GF-D8 (cell line): Measurements from ENCODE around the gene TRPV2.
"Not testable (repeated sequence)": the region's sequence is repeated elsewhere in the genome, so short reads cannot be mapped to it uniquely, and the experiment has no call there.

Experiments used
- DNase-seq: peaks from one replicate; lab custom pipeline; 2025; lab: John Stamatoyannopoulos, UW

Gene TRPV2

GRCh38 chr17:16438173-16438556, 22.8 kb downstream of the TRPV2 start:
- no peak for DNase-seq

- DNase-seq, result peak; percentile 92
Observed at GRCh38 chr17:16438557-16439302, 23.4 kb downstream of the TRPV2 start.

GRCh38 chr17:16439303-16439791, 24.0 kb downstream of the TRPV2 start:
- no peak for DNase-seq

GRCh38 chr17:16439811-16440351, 24.5 kb downstream of the TRPV2 start:
- peak; percentile 46 for DNase-seq

- not testable (repeated sequence) for DNase-seq
Observed at GRCh38 chr17:16440354-16440753, 25.0 kb downstream of the TRPV2 start.

- no peak for DNase-seq
Observed at GRCh38 chr17:16440901-16441629, 25.7 kb downstream of the TRPV2 start.

GRCh38 chr17:16442141-16442540, 26.8 kb downstream of the TRPV2 start:
- DNase-seq, result peak; percentile 86

- no peak for DNase-seq
Observed at GRCh38 chr17:16442594-16443510, 27.5 kb downstream of the TRPV2 start.

- DNase-seq, result no peak
Observed at GRCh38 chr17:16443511-16444257, 28.3 kb downstream of the TRPV2 start.

- no peak for DNase-seq
Observed at GRCh38 chr17:16444258-16444886, 29.0 kb downstream of the TRPV2 start.

GRCh38 chr17:16446338-16446983, 31.1 kb downstream of the TRPV2 start:
- no peak for DNase-seq

- no peak for DNase-seq
Observed at GRCh38 chr17:16447676-16448075, 32.3 kb downstream of the TRPV2 start.

GRCh38 chr17:16448490-16448889, 33.1 kb downstream of the TRPV2 start:
- DNase-seq, result no peak

GRCh38 chr17:16449121-16449570, 33.8 kb downstream of the TRPV2 start:
- no peak for DNase-seq

- no peak for DNase-seq
Observed at GRCh38 chr17:16450028-16450427, 34.7 kb downstream of the TRPV2 start.

GRCh38 chr17:16452268-16452667, 36.9 kb downstream of the TRPV2 start:
- DNase-seq, result not testable (repeated sequence)

- DNase-seq, result no peak
Observed at GRCh38 chr17:16453493-16453851, 38.1 kb downstream of the TRPV2 start.

- DNase-seq, result no peak
Observed at GRCh38 chr17:16455997-16456741, 40.8 kb downstream of the TRPV2 start.

GRCh38 chr17:16456742-16457316, 41.5 kb downstream of the TRPV2 start:
- no peak for DNase-seq
